ENCODE data around the gene TOR4A.

- TF ChIP-seq, protein P1, sequence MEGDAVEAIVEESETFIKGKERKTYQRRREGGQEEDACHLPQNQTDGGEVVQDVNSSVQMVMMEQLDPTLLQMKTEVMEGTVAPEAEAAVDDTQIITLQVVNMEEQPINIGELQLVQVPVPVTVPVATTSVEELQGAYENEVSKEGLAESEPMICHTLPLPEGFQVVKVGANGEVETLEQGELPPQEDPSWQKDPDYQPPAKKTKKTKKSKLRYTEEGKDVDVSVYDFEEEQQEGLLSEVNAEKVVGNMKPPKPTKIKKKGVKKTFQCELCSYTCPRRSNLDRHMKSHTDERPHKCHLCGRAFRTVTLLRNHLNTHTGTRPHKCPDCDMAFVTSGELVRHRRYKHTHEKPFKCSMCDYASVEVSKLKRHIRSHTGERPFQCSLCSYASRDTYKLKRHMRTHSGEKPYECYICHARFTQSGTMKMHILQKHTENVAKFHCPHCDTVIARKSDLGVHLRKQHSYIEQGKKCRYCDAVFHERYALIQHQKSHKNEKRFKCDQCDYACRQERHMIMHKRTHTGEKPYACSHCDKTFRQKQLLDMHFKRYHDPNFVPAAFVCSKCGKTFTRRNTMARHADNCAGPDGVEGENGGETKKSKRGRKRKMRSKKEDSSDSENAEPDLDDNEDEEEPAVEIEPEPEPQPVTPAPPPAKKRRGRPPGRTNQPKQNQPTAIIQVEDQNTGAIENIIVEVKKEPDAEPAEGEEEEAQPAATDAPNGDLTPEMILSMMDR (IDR thresholded peaks at IDR 0.05): no peak
- TF ChIP-seq POLR2A (IDR thresholded peaks at IDR 0.05) (no peak), POLR2AphosphoS5 (IDR thresholded peaks at IDR 0.05) (no peak)
Measured at GRCh38 chr9:137234758-137235423, 42.6 kb upstream of the TOR4A start.
